ENCODE results near the gene ADI1. TPM values are rescaled to one million over a fixed set of nuclear protein-coding genes. Genes with fewer than 3 reads are reported as not detected.

ADI1 gene
- polyA plus RNA-seq, 1 donor, result 57.2 TPM

DNA sequence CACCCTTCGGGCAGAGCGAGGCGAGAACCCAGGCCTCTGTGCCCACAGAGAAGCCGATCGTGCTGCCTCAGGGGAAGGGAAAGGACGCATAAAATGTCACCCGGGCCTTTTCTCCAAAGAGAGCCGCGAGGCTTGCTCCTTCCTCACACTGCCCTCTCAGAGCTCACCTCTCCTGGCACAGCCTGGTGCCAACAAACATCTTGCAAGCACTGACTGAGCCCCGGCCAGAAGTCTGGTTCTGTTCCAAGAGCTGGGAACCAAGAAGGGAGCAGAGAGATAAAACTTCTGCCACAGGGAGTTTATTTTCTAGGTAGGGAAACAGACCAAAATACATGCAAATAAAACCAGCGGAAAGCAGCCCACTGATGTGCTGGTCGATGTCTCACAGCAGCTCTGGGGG is 13.6 kb upstream of the ADI1 start:
- H3K9me3 ChIP-seq (ENCODE audit: control insufficient read depth, low read depth, low read length), result peaks cover 7% of the 10 kb centered on the region
- H3K27ac ChIP-seq (ENCODE audit: low read length), result no peak overlapping the region
- H3K4me3 ChIP-seq (ENCODE audit: low read length), result no peak overlapping the region
- H3K4me1 ChIP-seq (ENCODE audit: control insufficient read depth, insufficient read depth, low read length), result peaks cover 5% of the 10 kb centered on the region
- peaks cover 6% of the 10 kb centered on the region for H3K36me3 ChIP-seq (ENCODE audit: control insufficient read depth, insufficient read depth, low read length)
- no peak for DNase-seq
- no CpG with 5 or more reads among the region's 12 CpGs for WGBS (ENCODE audit: insufficient coverage, low lambda C conversion rate)
- no peaks in the 10 kb centered on the region for H3K27me3 ChIP-seq (ENCODE audit: control insufficient read depth, insufficient read depth, low read length)

DNA sequence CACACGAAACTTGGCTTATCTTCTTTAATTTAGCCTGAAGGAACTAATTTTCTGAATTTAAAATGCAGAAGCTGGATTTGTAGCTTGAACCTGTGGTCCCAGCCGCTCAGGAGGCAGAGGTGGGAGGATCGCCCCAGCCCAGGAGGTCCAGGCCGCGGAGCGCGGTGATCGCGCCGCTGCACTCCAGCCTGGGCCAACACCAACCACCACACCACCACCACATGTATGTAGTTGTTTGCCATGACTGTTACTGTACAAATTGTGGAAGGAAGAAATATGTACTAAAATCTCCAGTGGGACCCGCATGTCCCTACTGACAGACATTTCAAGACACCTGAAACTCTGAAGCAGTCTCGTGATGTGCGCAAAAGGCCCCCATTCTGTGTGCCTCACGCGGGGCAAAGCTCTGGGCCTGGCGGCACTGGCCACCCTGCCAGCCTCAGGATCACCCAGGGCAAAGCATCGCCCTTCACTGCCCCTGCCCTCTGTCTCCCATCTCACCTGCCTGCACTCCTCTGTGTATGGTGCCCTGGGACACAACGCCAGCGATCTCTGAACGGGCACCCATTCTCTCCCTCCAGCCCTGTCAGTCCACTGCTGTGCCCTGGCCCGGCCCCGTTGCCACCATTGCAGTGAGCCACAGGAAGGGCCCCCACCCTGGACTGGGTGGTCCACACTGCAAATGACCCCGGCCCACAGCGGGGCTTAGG is 10.1 kb upstream of the ADI1 start:
- no peak for DNase-seq
- Histone ChIP-seq H3K36me3 (ENCODE audit: control insufficient read depth, insufficient read depth, low read length) (peaks cover 6% of the 10 kb centered on the region), H3K27me3 (ENCODE audit: control insufficient read depth, insufficient read depth, low read length) (no peaks in the 10 kb centered on the region), H3K27ac (ENCODE audit: low read length) (no peak overlapping the region), H3K4me1 (ENCODE audit: control insufficient read depth, insufficient read depth, low read length) (no peaks in the 10 kb centered on the region), H3K9me3 (ENCODE audit: control insufficient read depth, low read depth, low read length) (peaks cover 11% of the 10 kb centered on the region), H3K4me3 (ENCODE audit: low read length) (no peak overlapping the region)
- no CpG with 5 or more reads among the region's 24 CpGs for WGBS (ENCODE audit: insufficient coverage, low lambda C conversion rate)

DNA sequence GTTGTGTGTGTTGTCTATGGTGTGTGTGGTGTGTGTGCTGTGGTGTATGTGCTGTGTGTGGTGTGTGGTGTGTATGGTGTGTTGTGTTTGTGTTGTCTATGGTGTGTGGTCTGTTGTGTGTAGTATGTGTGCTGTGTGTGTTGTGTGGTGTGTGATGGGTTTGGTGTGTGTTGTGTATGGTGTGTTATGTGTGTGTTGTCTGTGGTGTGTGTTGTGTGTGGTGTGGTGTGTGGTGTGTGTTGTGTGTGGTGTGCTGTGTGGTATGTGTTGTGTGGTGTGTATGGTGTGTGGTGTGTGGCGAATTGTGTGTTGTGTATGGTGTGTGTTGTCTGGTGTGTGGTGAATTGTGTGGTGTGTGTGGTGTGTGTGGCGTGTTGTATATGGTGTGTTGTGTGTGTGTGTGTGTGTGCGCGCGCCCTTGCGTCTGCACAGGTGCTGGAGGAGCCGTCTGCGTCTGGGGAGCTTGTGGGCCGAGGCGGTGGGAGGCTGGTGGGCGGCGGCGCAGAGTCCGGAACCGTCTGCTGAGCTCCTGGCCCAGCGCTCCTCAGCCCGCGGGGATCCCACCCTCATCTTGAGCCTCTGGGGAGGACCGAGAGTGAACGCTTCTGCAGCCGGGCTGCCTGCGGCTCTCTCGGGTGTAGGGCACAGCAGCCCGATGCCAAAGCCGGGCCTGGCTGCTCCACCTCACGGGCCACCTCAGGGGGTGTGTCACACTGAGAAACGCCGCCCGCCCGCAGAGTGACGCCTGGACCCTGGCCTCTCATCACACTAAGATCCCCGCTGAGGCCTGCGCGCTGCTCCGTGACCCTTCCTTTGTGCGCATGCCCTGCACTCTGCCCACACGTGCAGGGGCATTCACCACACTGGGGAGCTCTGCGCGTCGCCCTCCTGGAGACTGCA is 8.8 kb upstream of the ADI1 start:
- Histone ChIP-seq H3K9me3 (ENCODE audit: control insufficient read depth, low read depth, low read length) (peaks cover 8% of the 10 kb centered on the region), H3K4me1 (ENCODE audit: control insufficient read depth, insufficient read depth, low read length) (peaks cover 6% of the 10 kb centered on the region), H3K36me3 (ENCODE audit: control insufficient read depth, insufficient read depth, low read length) (no peaks in the 10 kb centered on the region), H3K4me3 (ENCODE audit: low read length) (no peak overlapping the region), H3K27me3 (ENCODE audit: control insufficient read depth, insufficient read depth, low read length) (no peaks in the 10 kb centered on the region), H3K27ac (ENCODE audit: low read length) (no peak overlapping the region)
- WGBS (ENCODE audit: insufficient coverage, low lambda C conversion rate), result no CpG with 5 or more reads among the region's 40 CpGs
- DNase-seq, result no peak

DNA sequence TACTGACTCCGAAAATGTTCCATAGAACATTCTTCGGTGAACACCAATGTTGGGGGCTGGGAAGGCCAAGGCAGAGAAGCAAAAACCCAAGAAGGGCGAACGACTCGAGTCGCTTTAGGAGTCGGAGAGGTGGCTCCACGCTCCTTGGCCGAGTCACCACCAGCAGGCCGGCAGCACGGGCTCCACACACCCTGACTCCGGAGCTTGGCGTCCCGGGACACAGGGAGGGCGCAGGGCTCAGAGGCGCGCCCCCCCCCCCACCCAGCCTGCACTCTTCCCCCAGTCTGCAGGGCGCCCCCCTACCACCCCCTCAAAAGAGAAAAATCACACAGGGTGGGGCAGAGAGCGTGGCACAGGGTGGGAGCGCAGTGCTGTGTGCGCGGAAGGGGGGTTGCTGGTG is 7.5 kb upstream of the ADI1 start:
- WGBS (ENCODE audit: insufficient coverage, low lambda C conversion rate), result no CpG with 5 or more reads among the region's 22 CpGs
- DNase-seq, result no peak
- no peaks in the 10 kb centered on the region for H3K27me3 ChIP-seq (ENCODE audit: control insufficient read depth, insufficient read depth, low read length)

DNA sequence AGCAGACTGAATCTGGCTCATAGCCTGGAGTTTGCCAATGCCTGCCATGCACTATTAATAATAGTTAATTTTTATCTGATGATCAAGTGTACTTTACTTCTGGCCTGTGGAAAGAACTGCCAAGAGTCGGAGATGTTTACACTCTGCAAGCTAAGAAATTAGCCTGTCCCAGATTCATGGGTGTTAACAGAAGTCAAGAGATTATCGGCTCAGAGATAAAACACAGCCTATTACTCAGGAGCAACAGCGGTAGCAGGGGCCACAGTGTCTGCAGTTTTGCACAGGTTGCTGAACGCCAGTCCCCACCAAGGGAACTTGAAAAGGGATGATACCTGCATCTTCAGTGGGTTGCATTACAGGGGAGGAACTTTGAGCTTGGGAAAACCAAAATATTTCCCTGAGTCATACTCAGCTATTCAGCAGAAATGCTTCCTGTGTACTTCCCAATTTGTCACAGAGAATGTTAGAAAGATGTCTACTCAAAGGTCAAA is 4.3 kb upstream of the ADI1 start:
- H3K4me1 ChIP-seq (ENCODE audit: control insufficient read depth, insufficient read depth, low read length), result peaks cover 18% of the 10 kb centered on the region
- no peaks in the 10 kb centered on the region for H3K27me3 ChIP-seq (ENCODE audit: control insufficient read depth, insufficient read depth, low read length)
- H3K9me3 ChIP-seq (ENCODE audit: control insufficient read depth, low read depth, low read length), result peaks cover 11% of the 10 kb centered on the region
- H3K27ac ChIP-seq (ENCODE audit: low read length), result peak overlapping the region; percentile 23
- no peaks in the 10 kb centered on the region for H3K36me3 ChIP-seq (ENCODE audit: control insufficient read depth, insufficient read depth, low read length)
- no peak overlapping the region for H3K4me3 ChIP-seq (ENCODE audit: low read length)
- peak in 1 of 2 donors; percentile 17 for DNase-seq
- no CpG with 5 or more reads among the region's 4 CpGs for WGBS (ENCODE audit: insufficient coverage, low lambda C conversion rate)

More for the DNA sequence above, 7.5 kb upstream of the ADI1 start:
- no peak overlapping the region for H3K4me3 ChIP-seq (ENCODE audit: low read length)
- H3K36me3 ChIP-seq (ENCODE audit: control insufficient read depth, insufficient read depth, low read length), result no peaks in the 10 kb centered on the region
- H3K4me1 ChIP-seq (ENCODE audit: control insufficient read depth, insufficient read depth, low read length), result peaks cover 9% of the 10 kb centered on the region
- H3K9me3 ChIP-seq (ENCODE audit: control insufficient read depth, low read depth, low read length), result peaks cover 8% of the 10 kb centered on the region
- H3K27ac ChIP-seq (ENCODE audit: low read length), result no peak overlapping the region

DNA sequence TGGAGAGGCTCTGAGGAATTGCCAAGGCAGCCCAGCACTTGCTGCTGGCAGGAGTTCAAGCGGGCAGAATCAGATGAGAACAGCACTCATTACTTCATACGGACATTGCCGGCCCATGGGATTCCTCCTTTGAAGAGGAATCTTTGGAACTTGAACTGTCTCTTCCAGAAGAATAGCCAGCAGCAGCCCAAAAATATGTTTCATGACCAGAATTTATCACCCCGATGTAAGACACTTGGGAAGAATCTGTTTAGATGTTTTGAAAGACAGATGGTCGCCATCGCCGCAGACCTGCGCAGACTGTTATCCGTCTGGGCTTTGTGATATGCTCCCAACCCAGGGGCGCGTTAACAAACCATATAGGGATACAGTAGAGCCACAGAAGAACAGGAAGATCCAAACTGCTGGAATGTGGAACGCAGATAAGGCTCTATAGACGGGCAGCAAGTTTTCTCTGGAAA is 3.7 kb upstream of the ADI1 start:
- no peaks in the 10 kb centered on the region for H3K36me3 ChIP-seq (ENCODE audit: control insufficient read depth, insufficient read depth, low read length)
- H3K4me1 ChIP-seq (ENCODE audit: control insufficient read depth, insufficient read depth, low read length), result peaks cover 18% of the 10 kb centered on the region
- DNase-seq, result peak in 1 of 2 donors; percentile 34
- H3K4me3 ChIP-seq (ENCODE audit: low read length), result no peak overlapping the region
- peak overlapping the region; percentile 23 for H3K27ac ChIP-seq (ENCODE audit: low read length)
- H3K9me3 ChIP-seq (ENCODE audit: control insufficient read depth, low read depth, low read length), result peaks cover 8% of the 10 kb centered on the region
- no peaks in the 10 kb centered on the region for H3K27me3 ChIP-seq (ENCODE audit: control insufficient read depth, insufficient read depth, low read length)
- no CpG with 5 or more reads among the region's 13 CpGs for WGBS (ENCODE audit: insufficient coverage, low lambda C conversion rate)

DNA sequence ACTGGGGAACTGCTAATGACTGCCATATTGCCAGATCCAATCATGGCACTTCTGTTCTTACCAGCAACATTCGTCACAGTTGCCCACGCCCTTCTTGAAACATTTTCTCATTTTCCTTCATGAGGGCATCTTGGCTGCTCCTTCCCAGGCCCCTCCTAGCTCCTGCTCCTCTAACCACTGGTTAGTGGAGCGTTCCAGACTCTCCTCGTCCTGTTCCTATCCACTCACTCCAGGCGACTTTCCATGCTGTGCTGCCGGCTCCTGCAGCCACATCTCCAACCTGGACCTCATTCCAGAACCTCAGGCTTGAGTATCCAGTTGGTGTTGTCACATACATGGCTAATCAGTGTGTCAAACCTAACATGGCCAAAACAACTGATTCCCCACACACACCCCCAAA is 1.3 kb upstream of the ADI1 start:
- H3K36me3 ChIP-seq (ENCODE audit: control insufficient read depth, insufficient read depth, low read length), result peaks cover 2% of the 10 kb centered on the region
- H3K9me3 ChIP-seq (ENCODE audit: control insufficient read depth, low read depth, low read length), result peaks cover 8% of the 10 kb centered on the region
- H3K27ac ChIP-seq (ENCODE audit: low read length), result no peak overlapping the region
- DNase-seq, result no peak
- H3K27me3 ChIP-seq (ENCODE audit: control insufficient read depth, insufficient read depth, low read length), result no peaks in the 10 kb centered on the region
- H3K4me1 ChIP-seq (ENCODE audit: control insufficient read depth, insufficient read depth, low read length), result peaks cover 18% of the 10 kb centered on the region
- no peak overlapping the region for H3K4me3 ChIP-seq (ENCODE audit: low read length)
- no CpG with 5 or more reads among the region's 6 CpGs for WGBS (ENCODE audit: insufficient coverage, low lambda C conversion rate)

DNA sequence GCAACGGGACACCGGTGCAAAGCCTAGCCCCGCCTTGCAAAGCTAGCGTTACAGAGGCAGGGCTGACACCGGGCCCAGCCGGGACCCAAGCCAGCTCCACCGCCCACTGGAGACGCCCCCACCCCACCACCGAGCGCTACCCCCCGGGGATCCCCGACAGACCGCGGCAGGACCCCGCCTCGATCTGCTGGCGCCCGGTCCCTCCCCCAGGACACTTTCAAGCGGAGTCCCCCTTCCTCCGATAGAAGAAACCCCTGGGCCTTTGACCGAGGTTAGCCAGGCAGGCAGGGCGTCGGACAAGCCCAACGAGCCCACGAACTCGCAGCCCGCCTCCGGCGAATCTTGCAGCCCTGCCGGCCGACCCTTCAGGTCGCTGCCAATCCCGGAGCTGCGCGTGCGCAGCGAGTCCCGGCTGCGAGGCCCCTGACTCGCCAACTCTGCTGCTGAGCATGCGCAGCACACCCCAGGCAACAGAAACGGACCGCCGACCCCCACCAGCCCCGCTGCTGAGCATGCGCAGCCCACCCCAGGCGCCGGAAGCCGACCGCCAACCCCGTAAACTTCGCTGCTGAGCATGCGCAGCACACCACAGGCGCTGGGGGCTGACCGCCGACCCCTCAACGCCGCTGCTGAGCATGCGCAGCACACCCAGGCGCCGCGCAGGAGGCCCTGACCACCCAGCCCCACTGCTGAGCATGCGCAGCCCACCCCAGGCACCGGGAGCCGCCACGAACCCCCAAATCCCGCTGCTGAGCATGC is 656 bp downstream of the ADI1 start:
- H3K9me3 ChIP-seq (ENCODE audit: control insufficient read depth, low read depth, low read length), result peaks cover 8% of the 10 kb centered on the region
- peak overlapping the region; percentile 91 for H3K4me3 ChIP-seq (ENCODE audit: low read length)
- H3K4me1 ChIP-seq (ENCODE audit: control insufficient read depth, insufficient read depth, low read length), result peaks cover 18% of the 10 kb centered on the region
- H3K27me3 ChIP-seq (ENCODE audit: control insufficient read depth, insufficient read depth, low read length), result no peaks in the 10 kb centered on the region
- peak; percentile 98 to 99 for DNase-seq
- peaks cover 2% of the 10 kb centered on the region for H3K36me3 ChIP-seq (ENCODE audit: control insufficient read depth, insufficient read depth, low read length)
- peak overlapping the region; percentile 95 for H3K27ac ChIP-seq (ENCODE audit: low read length)
- WGBS (ENCODE audit: insufficient coverage, low lambda C conversion rate), result no CpG with 5 or more reads among the region's 67 CpGs

DNA sequence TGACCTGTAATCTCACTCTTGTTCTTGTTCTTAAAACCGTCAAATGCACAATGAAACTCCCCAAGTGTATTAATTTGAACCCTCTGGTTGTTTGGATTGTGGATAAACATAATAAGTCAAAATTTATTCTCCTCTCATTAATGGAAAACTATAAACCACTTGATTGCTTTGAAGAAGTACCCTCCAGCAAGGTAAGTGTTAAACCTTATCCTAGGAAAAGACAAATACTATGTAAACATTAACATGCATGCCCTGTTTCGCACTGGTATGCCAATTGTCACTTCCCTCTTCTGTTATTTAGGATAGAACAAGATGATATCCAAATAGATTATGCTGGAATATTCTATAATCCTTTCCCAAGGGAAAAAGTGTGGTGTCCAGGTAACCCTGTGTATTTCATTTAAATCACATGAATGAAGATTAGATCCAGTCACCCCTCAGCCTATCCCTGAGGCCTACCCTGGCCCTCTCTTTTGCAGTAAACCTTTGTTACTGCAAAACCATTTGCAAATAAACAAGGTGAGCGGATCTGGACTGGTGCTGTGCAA is 1.3 kb downstream of the ADI1 start:
- H3K27ac ChIP-seq (ENCODE audit: low read length), result peak overlapping the region; percentile 95
- peaks cover 18% of the 10 kb centered on the region for H3K4me1 ChIP-seq (ENCODE audit: control insufficient read depth, insufficient read depth, low read length)
- H3K27me3 ChIP-seq (ENCODE audit: control insufficient read depth, insufficient read depth, low read length), result no peaks in the 10 kb centered on the region
- no CpG with 5 or more reads among the region's 3 CpGs for WGBS (ENCODE audit: insufficient coverage, low lambda C conversion rate)
- peaks cover 6% of the 10 kb centered on the region for H3K36me3 ChIP-seq (ENCODE audit: control insufficient read depth, insufficient read depth, low read length)
- H3K9me3 ChIP-seq (ENCODE audit: control insufficient read depth, low read depth, low read length), result peaks cover 8% of the 10 kb centered on the region
- peak in 1 of 2 donors; percentile 15 for DNase-seq
- H3K4me3 ChIP-seq (ENCODE audit: low read length), result peak overlapping the region; percentile 91

DNA sequence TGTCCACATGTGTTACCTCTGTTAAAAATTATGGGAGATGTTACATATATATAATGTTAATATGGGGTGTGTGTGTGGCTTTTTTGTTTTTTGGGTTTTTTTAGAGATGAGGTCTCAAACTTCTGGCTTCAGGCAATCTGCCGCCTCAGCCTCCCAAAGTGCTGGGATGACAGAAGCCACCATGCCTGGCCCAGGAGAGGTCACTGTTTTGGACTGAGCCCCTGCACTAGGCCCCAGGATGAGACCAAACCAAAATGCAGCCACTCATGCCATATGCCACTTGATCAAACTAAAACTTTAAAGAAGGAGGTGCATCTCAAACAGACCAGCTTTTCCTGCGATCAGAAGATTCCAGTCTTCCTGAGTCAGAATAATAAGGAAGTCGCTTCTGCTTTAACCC is 2.5 kb downstream of the ADI1 start:
- H3K27me3 ChIP-seq (ENCODE audit: control insufficient read depth, insufficient read depth, low read length), result no peaks in the 10 kb centered on the region
- peaks cover 20% of the 10 kb centered on the region for H3K4me1 ChIP-seq (ENCODE audit: control insufficient read depth, insufficient read depth, low read length)
- DNase-seq, result no peak
- H3K9me3 ChIP-seq (ENCODE audit: control insufficient read depth, low read depth, low read length), result peaks cover 8% of the 10 kb centered on the region
- H3K4me3 ChIP-seq (ENCODE audit: low read length), result no peak overlapping the region
- peaks cover 18% of the 10 kb centered on the region for H3K36me3 ChIP-seq (ENCODE audit: control insufficient read depth, insufficient read depth, low read length)
- no peak overlapping the region for H3K27ac ChIP-seq (ENCODE audit: low read length)
- 100% methylated on average over 2 of the region's 3 CpGs for WGBS (ENCODE audit: insufficient coverage, low lambda C conversion rate)
